HG03354 (cell line): Measurements from ENCODE around the gene CNPPD1.

Source experiments
- ATAC-seq: cut with Tn5 transposase; IDR thresholded peaks from one replicate; pipeline ENCODE4 v1.9.1; 2021; ENCODE audit warnings: mild to moderate bottlenecking; ENCODE audit not compliant: unreplicated experiment, poor library complexity, severe bottlenecking

CNPPD1 gene

GRCh38 chr2:219176818-219177551, at the start of gene CNPPD1:
CNPPD1 (minus strand) TSS chr2:219176925; CDS start chr2:219176828, 97 bp downstream.
- ATAC-seq, result peak; percentile 76

- ATAC-seq, result no peak
Measured at GRCh38 chr2:219225350-219225749, 48.6 kb upstream of the CNPPD1 start.

- no peak for ATAC-seq
Measured at GRCh38 chr2:219223831-219224610, 47.3 kb upstream of the CNPPD1 start.

- ATAC-seq, result no peak
Measured at GRCh38 chr2:219221957-219222518, 45.3 kb upstream of the CNPPD1 start.

GRCh38 chr2:219220652-219221402, 44.1 kb upstream of the CNPPD1 start:
- no peak for ATAC-seq

GRCh38 chr2:219219784-219220532, 43.2 kb upstream of the CNPPD1 start:
- ATAC-seq, result no peak

- peak; percentile 87 for ATAC-seq
Measured at GRCh38 chr2:219218732-219219701, 42.3 kb upstream of the CNPPD1 start, which contains the start of gene ABCB6. ABCB6 (minus strand) TSS chr2:219218958; CDS start chr2:219218673, 285 bp downstream.

GRCh38 chr2:219218217-219218731, 41.5 kb upstream of the CNPPD1 start:
- ATAC-seq, result peak; percentile 38

- ATAC-seq, result no peak
Measured at GRCh38 chr2:219216535-219216915, 39.8 kb upstream of the CNPPD1 start.

GRCh38 chr2:219215871-219216534, 39.3 kb upstream of the CNPPD1 start:
- no peak for ATAC-seq

GRCh38 chr2:219214786-219215185, 38.1 kb upstream of the CNPPD1 start:
- ATAC-seq, result no peak

- no peak for ATAC-seq
Measured at GRCh38 chr2:219214141-219214540, 37.4 kb upstream of the CNPPD1 start.

GRCh38 chr2:219213486-219214071, 36.9 kb upstream of the CNPPD1 start:
- no peak for ATAC-seq

GRCh38 chr2:219213026-219213415, 36.3 kb upstream of the CNPPD1 start:
- ATAC-seq, result no peak

- ATAC-seq, result no peak
Measured at GRCh38 chr2:219210886-219211362, 34.2 kb upstream of the CNPPD1 start.

GRCh38 chr2:219210196-219210885, 33.6 kb upstream of the CNPPD1 start:
- ATAC-seq, result no peak
